Endothelial cell of umbilical vein (primary cell): ENCODE data around the gene EBF4. TPM values are rescaled to one million over a fixed set of nuclear protein-coding genes. Genes with fewer than 3 reads are reported as not detected.

ENCODE experiments used
- BruUV-seq: library from RNA; stranded (reverse); fragments of 400-500 nt; replicated peaks from 2 replicates; lab custom pipeline; 2021; lab: Mats Ljungman, UMichigan
- CTCF ChIA-PET: fragments of 300-600, 350-600 bp; sonication (Branson Sonifier 250); formaldehyde crosslinking; loops from one replicate; lab custom pipeline; 2021; ENCODE audit warnings: antibody characterized with exemption, inconsistent platforms; lab: Charles Lee
- POLR2A ChIA-PET: fragments of 300-600, 350-600 bp; sonication (Branson Sonifier 250); formaldehyde crosslinking; loops from one replicate; lab custom pipeline; 2021; ENCODE audit warnings: antibody characterized with exemption, inconsistent platforms; lab: Charles Lee
- DNase-seq: peaks from one replicate; pipeline ENCODE4 v3.0.0-alpha.2; 2011; ENCODE audit warnings: low read depth, low spot score
- FAIRE-seq: peaks from 2 replicates; lab custom pipeline; 2011; peaks lifted over from hg19 to GRCh38; lab: Jason Lieb, UNC
- H2AFZ ChIP-seq: 2 replicates; pipeline ENCODE4 v1.6.0; 2012; ENCODE audit warnings: low read depth, low read length, control low read depth, inconsistent platforms
- H3K27ac ChIP-seq: 2 replicates; pipeline ENCODE4 v1.5.1; 2011; ENCODE audit warnings: low read depth, mild to moderate bottlenecking, control low read depth, low read length, moderate library complexity; ENCODE audit not compliant: insufficient read depth
- H3K27me3 ChIP-seq, 2 experiments: 2 replicates each; pipeline versions ENCODE4 v1.6.0 to v1.6.1; 2011; ENCODE audit warnings: low read length in 2 of 2, mixed read lengths in 1 of 2; ENCODE audit not compliant: control insufficient read depth in 2 of 2, insufficient read depth in 2 of 2
- H3K36me3 ChIP-seq, 2 experiments: 2 replicates in 1 of 2; 3 replicates in 1 of 2; pipeline ENCODE4 v1.5.1; 2011; ENCODE audit warnings: low read length in 2 of 2, mild to moderate bottlenecking in 1 of 2, moderate library complexity in 1 of 2; ENCODE audit not compliant: control insufficient read depth in 2 of 2, insufficient read depth in 2 of 2; ENCODE audit errors: extremely low read depth in 1 of 2
- H3K4me1 ChIP-seq: 3 replicates; pipeline ENCODE4 v1.5.1; 2011; ENCODE audit warnings: mild to moderate bottlenecking, low read length; ENCODE audit not compliant: control insufficient read depth, insufficient read depth; ENCODE audit errors: extremely low read depth
- H3K4me2 ChIP-seq: 2 replicates; pipeline ENCODE4 v1.6.1; 2011; ENCODE audit warnings: low read length, control low read depth, mixed read lengths; ENCODE audit not compliant: insufficient read depth
- H3K4me3 ChIP-seq, 3 experiments: fragments of 200-600 bp in 1 of 3; sonication (generic), shearing (Covaris generic) in 1 of 3; replicated peaks in 1 of 3; 2 replicates each; pipeline ENCODE4 v1.5.1; 2011 to 2016; ENCODE audit warnings: control low read depth in 3 of 3, low read length in 3 of 3, mild to moderate bottlenecking in 2 of 3, inconsistent platforms in 1 of 3, low read depth in 1 of 3, moderate library complexity in 1 of 3; ENCODE audit not compliant: insufficient read depth in 1 of 3
- H3K79me2 ChIP-seq: 2 replicates; pipeline ENCODE4 v1.6.0; 2012; ENCODE audit warnings: low read length, inconsistent platforms; ENCODE audit not compliant: control insufficient read depth, insufficient read depth
- H3K9ac ChIP-seq: replicated peaks from 2 replicates; pipeline ENCODE3; 2011; ENCODE audit warnings: low read length, control low read depth; ENCODE audit not compliant: insufficient read depth; ENCODE audit errors: extremely low read depth
- H3K9me1 ChIP-seq: replicated peaks from 3 replicates; pipeline ENCODE4 v1.6.0; 2011; ENCODE audit warnings: mild to moderate bottlenecking, low read length; ENCODE audit not compliant: control insufficient read depth, insufficient read depth; ENCODE audit errors: extremely low read depth
- H3K9me3 ChIP-seq: replicated peaks from 2 replicates; pipeline ENCODE4 v1.5.1; 2012; ENCODE audit warnings: low read length, inconsistent platforms; ENCODE audit not compliant: control insufficient read depth, insufficient read depth
- H4K20me1 ChIP-seq: replicated peaks from 2 replicates; pipeline ENCODE3; 2011; ENCODE audit warnings: mild to moderate bottlenecking, low read length; ENCODE audit not compliant: control insufficient read depth, insufficient read depth; ENCODE audit errors: extremely low read depth
- FOS ChIP-seq: IDR thresholded peaks from 2 replicates; pipeline ENCODE4 v1.6.1; 2011; ENCODE audit warnings: mild to moderate bottlenecking, low read length, moderate library complexity, borderline replicate concordance; ENCODE audit not compliant: insufficient read depth
- GATA2 ChIP-seq: IDR thresholded peaks from 2 replicates; pipeline ENCODE4 v1.7.0; 2011; ENCODE audit warnings: low read depth, mild to moderate bottlenecking, moderate library complexity, mixed read lengths, low read length; ENCODE audit not compliant: insufficient read length, insufficient read depth
- JUN ChIP-seq: IDR thresholded peaks from 2 replicates; pipeline ENCODE4 v1.6.1; 2011; ENCODE audit warnings: borderline replicate concordance, low read depth; ENCODE audit not compliant: insufficient read length, insufficient read depth
- MYC ChIP-seq: IDR thresholded peaks from one replicate; pipeline ENCODE4 v1.6.1; 2011; ENCODE audit warnings: mild to moderate bottlenecking, low read depth, low read length
- POLR2A ChIP-seq: IDR thresholded peaks from 2 replicates; pipeline ENCODE4 v1.6.1; 2012; ENCODE audit warnings: low read depth, mild to moderate bottlenecking, control low read depth, low read length
- dilution Hi-C: fragments of 300-500 bp; cut with MboI; formaldehyde crosslinking; loops from one replicate; pipeline ENCODE4 v1.15.0; 2019; ENCODE audit warnings: low sequenced_read_pairs; ENCODE audit not compliant: extremely low pct_ligation_motif_present
- intact Hi-C: fragments of 100-400 bp; cut with micrococcal nuclease; formaldehyde crosslinking; loops from one replicate; pipeline ENCODE4 v1.10.0; 2022
- polyA plus RNA-seq, 4 experiments: library from polyadenylated mRNA; depleted of rRNA in 3 of 4; stranded (reverse) in 3 of 4; unstranded in 1 of 4; fragments of >200 nt; gene quantifications; 2 replicates each; pipeline versions ENCODE4 v1.2.1 to v1.2.3, GENCODE V29; 2011 to 2012; ENCODE audit warnings: missing spikeins in 1 of 4
- total RNA-seq: library from RNA; stranded (reverse); gene quantifications from 2 replicates; pipeline ENCODE4 v1.2.3, GENCODE V29; 2021

Gene EBF4
- total and polyA plus RNA-seq, 2 donors (not counting 3 experiments of a cell fraction or from before 2014, with no cell fraction given) = 2.7 to 3.4 TPM

- intact Hi-C loops = no loop called here
Observed at GRCh38 chr20:2698186-2698817, 5.7 kb downstream of the EBF4 start.

GRCh38 chr20:2698912-2699311 lies 6.3 kb downstream of the EBF4 start:
- Histone ChIP-seq H3K4me3 (no peak overlapping the region), H3K27me3 (peaks cover 31 to 40% of the 10 kb centered on the region in 2 experiments), H3K9me3 (no peaks in the 10 kb centered on the region), H3K36me3 (no peaks in the 10 kb centered on the region), H3K27ac (no peak overlapping the region), H3K9ac (no peak overlapping the region), H3K79me2 (no peaks in the 10 kb centered on the region), H3K9me1 (no peaks in the 10 kb centered on the region), H3K4me2 (no peak overlapping the region), H4K20me1 (peaks cover 2% of the 10 kb centered on the region), H2AFZ (no peak overlapping the region), H3K4me1 (no peaks in the 10 kb centered on the region)
- BruUV-seq = no TSS peak
- DNase-seq (no peak), FAIRE-seq (no peak)
- ChIA-PET CTCF (interaction anchor here (1.2 to 1.6 kb wide), 2 partner anchors 21 to 24 kb away, joined by 4 read pairs; no protein-coding TSS in a partner anchor), POLR2A (no interaction called here)
- dilution Hi-C loops = no loop called here
- intact Hi-C loops = no loop called here
- TF ChIP-seq POLR2A (no peak), GATA2 (no peak), JUN (no peak), FOS (no peak)

More at GRCh38 chr20:2698186-2698817, 5.7 kb downstream of the EBF4 start:
- Histone ChIP-seq H3K27ac (no peak overlapping the region), H4K20me1 (peaks cover 2% of the 10 kb centered on the region), H2AFZ (no peak overlapping the region), H3K9me1 (no peaks in the 10 kb centered on the region), H3K4me2 (no peak overlapping the region), H3K9ac (no peak overlapping the region), H3K4me1 (no peaks in the 10 kb centered on the region), H3K9me3 (no peaks in the 10 kb centered on the region), H3K4me3 (no peak overlapping the region), H3K79me2 (no peaks in the 10 kb centered on the region), H3K36me3 (no peaks in the 10 kb centered on the region), H3K27me3 (peaks cover 34 to 47% of the 10 kb centered on the region in 2 experiments)
- ChIA-PET POLR2A (no interaction called here), CTCF (no interaction called here)
- TF ChIP-seq MYC = no peak
- DNase-seq = no peak
- BruUV-seq = no TSS peak
- dilution Hi-C loops = no loop called here
- FAIRE-seq = no peak
